ENCODE data around the gene ESYT2. TPM values are rescaled to one million over a fixed set of nuclear protein-coding genes. Genes with fewer than 3 reads are reported as not detected.

Gene ESYT2
- total RNA-seq, 2 donors from 2014 or later: 104 to 113 TPM

GRCh38 chr7:158733220-158733519 lies 96.1 kb downstream of the ESYT2 start:
- H3K36me3 Mint-ChIP-seq (ENCODE audit: low read depth): peaks cover 7% of the 10 kb centered on the region
- no peak overlapping the region for H3K4me3 Mint-ChIP-seq
- no peak for DNase-seq
- ATAC-seq: no peak
- H3K27ac Mint-ChIP-seq: no peak overlapping the region
- no peaks in the 10 kb centered on the region for H3K9me3 ChIP-seq (ENCODE audit: control insufficient read depth, low read length, poor library complexity, severe bottlenecking)
- H3K27me3 Mint-ChIP-seq: no peaks in the 10 kb centered on the region
- H3K4me1 Mint-ChIP-seq: peaks cover 3% of the 10 kb centered on the region

DNA sequence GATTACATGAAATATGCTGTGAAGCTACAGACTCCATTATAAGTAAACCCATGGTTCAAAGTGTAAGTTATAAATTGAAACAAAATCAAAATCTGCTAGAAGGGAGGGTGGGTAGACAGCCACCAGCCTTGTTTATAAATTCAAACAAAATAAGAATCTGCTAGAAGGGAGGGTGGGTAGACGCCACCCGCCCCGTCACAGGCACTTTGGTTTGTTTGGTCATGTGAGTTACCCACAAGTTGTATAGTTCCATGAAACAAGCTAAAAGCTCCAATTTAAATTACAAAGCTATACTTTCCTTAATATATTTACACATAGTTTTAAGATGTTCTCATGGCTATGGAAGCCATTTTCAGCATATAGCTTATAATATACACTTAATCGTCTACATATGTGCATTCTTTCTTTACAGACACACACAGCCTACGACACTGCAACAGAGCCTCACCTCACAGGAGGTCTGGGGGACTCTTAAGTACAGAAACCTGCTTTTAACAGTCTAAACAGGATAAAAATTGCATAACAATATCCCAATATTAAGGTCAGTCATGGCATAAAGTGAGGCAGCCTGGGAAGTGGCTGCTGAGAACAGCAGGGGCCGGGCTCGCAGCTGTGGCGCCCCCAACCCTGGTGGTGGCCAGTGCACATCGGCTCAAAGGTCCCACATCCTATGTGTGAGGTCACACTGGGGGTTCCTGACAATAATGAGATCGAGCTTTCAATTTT lies 96.7 kb downstream of the ESYT2 start:
- no peaks in the 10 kb centered on the region for H3K9me3 ChIP-seq (ENCODE audit: control insufficient read depth, low read length, poor library complexity, severe bottlenecking)
- no peak for ATAC-seq
- H3K27ac Mint-ChIP-seq: no peak overlapping the region
- H3K27me3 Mint-ChIP-seq: no peaks in the 10 kb centered on the region
- H3K4me3 Mint-ChIP-seq: no peak overlapping the region
- peaks cover 7% of the 10 kb centered on the region for H3K36me3 Mint-ChIP-seq (ENCODE audit: low read depth)
- DNase-seq: no peak
- H3K4me1 Mint-ChIP-seq: peaks cover 3% of the 10 kb centered on the region

DNA sequence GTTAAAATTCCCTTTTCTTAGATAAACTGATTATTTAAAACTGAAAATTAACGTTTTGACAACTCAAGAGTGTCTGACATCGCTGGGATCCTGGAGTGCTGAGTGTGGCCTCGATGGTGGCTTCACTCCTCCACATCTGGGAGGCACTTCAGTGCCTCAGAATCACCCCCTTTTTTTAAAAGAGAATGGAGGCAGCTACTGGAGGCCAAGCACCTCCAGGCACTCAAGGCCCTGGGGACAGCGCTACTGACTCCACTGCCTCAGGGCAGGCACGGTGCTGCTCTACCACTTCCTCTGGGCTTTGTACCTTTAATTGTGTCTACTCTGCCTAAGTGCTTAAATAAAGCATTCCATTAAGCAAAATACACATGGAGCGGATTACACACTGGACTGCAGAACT lies 97.5 kb downstream of the ESYT2 start:
- no peaks in the 10 kb centered on the region for H3K4me1 Mint-ChIP-seq
- no peak overlapping the region for H3K4me3 Mint-ChIP-seq
- H3K27me3 Mint-ChIP-seq: no peaks in the 10 kb centered on the region
- DNase-seq (no peak), ATAC-seq (no peak)
- no peak overlapping the region for H3K27ac Mint-ChIP-seq
- H3K9me3 ChIP-seq (ENCODE audit: control insufficient read depth, low read length, poor library complexity, severe bottlenecking): no peaks in the 10 kb centered on the region
- peaks cover 7% of the 10 kb centered on the region for H3K36me3 Mint-ChIP-seq (ENCODE audit: low read depth)

DNA sequence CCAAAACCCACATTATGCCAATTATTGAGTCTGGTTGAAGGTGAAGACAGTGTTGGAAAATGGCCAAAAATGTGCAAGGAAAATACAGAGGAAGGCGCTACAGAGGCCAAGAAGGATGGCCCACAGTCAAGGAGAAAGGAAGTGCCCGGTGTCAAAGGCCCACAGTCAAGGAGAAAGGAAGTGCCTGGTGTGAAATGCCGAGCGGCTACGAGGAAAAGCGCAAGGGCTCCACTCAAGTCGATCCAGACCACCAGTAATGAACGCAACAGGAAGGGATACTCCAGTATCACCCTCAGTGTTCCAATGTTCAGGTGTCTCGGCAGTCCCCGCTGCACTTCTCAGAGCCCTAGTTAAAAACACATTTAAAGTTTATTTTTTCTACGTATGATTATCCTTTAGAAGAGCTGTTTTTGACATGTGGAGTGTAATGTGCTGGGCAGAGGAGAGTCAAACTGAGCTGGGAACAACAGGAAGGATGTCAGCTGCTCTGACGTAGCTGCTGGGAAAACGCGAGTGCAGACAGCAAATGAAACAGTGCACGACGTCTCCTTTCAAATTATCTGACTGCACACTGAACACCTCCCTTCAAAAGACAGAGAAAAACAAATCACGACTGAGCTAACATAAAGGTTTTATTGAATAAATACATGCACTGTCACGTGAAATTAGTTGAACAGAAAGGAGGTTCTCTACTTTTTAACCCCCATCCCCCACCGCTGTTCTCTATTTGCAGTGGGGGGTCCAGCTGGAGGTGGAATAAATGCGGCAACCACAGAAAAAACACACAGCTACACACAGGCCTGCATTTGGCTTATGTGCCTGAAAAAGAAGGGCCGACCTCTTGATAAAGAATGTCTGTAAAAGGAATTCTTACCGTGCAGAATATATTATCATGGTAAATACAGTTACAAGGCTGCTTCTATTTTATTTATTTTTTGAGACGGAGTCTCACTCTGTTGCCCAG lies 98.6 kb downstream of the ESYT2 start:
- Mint-ChIP-seq H3K4me1 (no peaks in the 10 kb centered on the region), H3K27me3 (no peaks in the 10 kb centered on the region), H3K4me3 (no peak overlapping the region), H3K27ac (peak overlapping the region; percentile 53), H3K36me3 (ENCODE audit: low read depth) (peaks cover 7% of the 10 kb centered on the region)
- ATAC-seq (no peak), DNase-seq (no peak)
- no peaks in the 10 kb centered on the region for H3K9me3 ChIP-seq (ENCODE audit: control insufficient read depth, low read length, poor library complexity, severe bottlenecking)

- Mint-ChIP-seq H3K4me3 (no peak overlapping the region), H3K36me3 (ENCODE audit: low read depth) (peaks cover 5% of the 10 kb centered on the region), H3K27ac (peak overlapping the region; percentile 53), H3K27me3 (no peaks in the 10 kb centered on the region), H3K4me1 (no peaks in the 10 kb centered on the region)
- DNase-seq: no peak
- no peak for ATAC-seq
- no peaks in the 10 kb centered on the region for H3K9me3 ChIP-seq (ENCODE audit: control insufficient read depth, low read length, poor library complexity, severe bottlenecking)
Measured at GRCh38 chr7:158729646-158730382, 99.5 kb downstream of the ESYT2 start.

DNA sequence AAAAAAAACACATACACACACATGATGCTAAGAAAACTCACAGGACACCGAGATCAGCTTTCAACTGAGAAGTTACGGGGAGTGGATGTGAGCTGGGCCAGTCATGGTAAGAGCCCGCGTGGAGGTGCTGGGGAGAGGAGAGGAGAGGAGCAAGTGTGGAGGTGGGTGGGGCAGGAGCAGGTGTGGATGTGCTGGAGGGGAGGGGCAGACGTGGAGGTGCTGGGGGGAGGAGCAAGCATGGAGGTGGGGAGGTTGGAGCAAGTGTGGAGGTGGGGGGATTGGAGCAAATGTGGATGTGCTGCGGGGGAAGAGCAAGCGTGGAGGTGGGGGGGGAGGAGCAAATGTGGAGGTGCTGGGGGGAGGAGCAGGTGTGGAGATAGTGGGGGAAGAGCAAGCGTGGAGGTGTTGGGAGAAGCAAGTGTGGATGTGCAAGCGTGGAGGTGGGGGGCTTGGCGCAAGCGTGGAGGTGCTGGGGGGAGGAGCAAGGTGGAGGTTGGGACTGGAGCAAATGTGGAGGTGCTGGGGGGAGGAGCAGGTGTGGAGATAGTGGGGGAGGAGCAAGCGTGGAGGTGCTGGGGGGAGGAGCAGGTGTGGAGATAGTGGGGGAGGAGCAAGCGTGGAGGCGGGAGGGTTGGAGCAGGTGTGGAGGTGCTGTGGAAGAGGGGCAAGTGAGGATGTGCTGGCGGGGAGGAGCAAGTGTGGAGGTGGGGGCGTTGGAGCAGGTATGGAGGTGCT lies 100.2 kb downstream of the ESYT2 start:
- H3K9me3 ChIP-seq (ENCODE audit: control insufficient read depth, low read length, poor library complexity, severe bottlenecking): no peaks in the 10 kb centered on the region
- no peak overlapping the region for H3K4me3 Mint-ChIP-seq
- no peaks in the 10 kb centered on the region for H3K27me3 Mint-ChIP-seq
- H3K36me3 Mint-ChIP-seq (ENCODE audit: low read depth): peaks cover 3% of the 10 kb centered on the region
- no peaks in the 10 kb centered on the region for H3K4me1 Mint-ChIP-seq
- ATAC-seq: no peak
- no peak overlapping the region for H3K27ac Mint-ChIP-seq
- DNase-seq: no peak

- H3K27me3 Mint-ChIP-seq: no peaks in the 10 kb centered on the region
Measured at GRCh38 chr7:158727690-158728089, 101.6 kb downstream of the ESYT2 start.

DNA sequence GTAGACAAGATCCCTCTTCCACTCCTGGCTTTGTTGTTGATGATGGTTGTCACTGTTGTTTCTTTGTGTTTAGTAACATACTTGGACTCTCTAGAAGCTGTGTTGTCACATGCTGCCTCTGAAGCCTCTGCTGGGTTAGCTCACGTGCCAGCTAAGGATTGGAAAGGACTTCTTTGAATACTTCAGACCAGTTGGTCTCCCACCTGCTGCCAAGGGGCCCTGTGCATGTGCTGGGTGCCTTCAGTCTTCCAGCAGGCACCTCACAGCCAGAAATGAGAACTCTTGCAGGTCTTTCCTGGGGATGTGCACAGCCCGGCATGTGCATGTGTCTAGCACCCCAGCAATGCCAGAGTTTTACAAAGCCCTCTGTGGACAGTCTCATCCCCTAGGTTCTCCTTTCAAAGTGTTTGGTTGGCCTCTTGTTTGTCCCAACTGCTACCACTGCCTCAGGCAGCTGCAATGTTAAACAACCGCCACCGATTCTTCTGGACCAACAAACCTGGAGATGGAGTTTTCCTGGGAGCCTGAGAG lies 103.0 kb downstream of the ESYT2 start:
- H3K36me3 Mint-ChIP-seq (ENCODE audit: low read depth): peaks cover 3% of the 10 kb centered on the region
- no peak overlapping the region for H3K27ac Mint-ChIP-seq

More at GRCh38 chr7:158727690-158728089, 101.6 kb downstream of the ESYT2 start:
- H3K9me3 ChIP-seq (ENCODE audit: control insufficient read depth, low read length, poor library complexity, severe bottlenecking): no peaks in the 10 kb centered on the region
- Mint-ChIP-seq H3K4me3 (no peak overlapping the region), H3K27ac (no peak overlapping the region), H3K36me3 (ENCODE audit: low read depth) (peaks cover 3% of the 10 kb centered on the region), H3K4me1 (peaks cover 2% of the 10 kb centered on the region)
- no peak for DNase-seq
- no peak for ATAC-seq

DNA sequence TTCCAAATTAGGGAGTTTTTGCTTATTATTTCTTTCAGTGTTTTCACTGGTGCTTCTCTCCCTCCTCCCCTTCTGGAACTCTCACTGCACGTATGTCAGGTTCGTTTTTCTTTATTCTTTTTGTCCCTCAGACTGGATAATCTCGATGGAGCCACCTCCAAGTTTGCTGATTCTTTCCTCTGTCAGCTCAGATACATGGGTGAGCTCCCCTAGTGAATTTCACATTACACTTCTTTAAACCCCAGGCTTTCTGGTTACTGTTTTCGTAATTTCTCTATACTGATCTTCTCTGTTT lies 103.9 kb downstream of the ESYT2 start:
- Mint-ChIP-seq H3K27me3 (no peaks in the 10 kb centered on the region), H3K27ac (no peak overlapping the region), H3K4me1 (peaks cover 2% of the 10 kb centered on the region), H3K36me3 (ENCODE audit: low read depth) (peaks cover 3% of the 10 kb centered on the region), H3K4me3 (no peak overlapping the region)
- DNase-seq (no peak), ATAC-seq (no peak)
- no peaks in the 10 kb centered on the region for H3K9me3 ChIP-seq (ENCODE audit: control insufficient read depth, low read length, poor library complexity, severe bottlenecking)

More for the DNA sequence above, 103.0 kb downstream of the ESYT2 start:
- ATAC-seq (no peak), DNase-seq (no peak)
- peaks cover 2% of the 10 kb centered on the region for H3K4me1 Mint-ChIP-seq
- H3K4me3 Mint-ChIP-seq: no peak overlapping the region
- H3K27me3 Mint-ChIP-seq: no peaks in the 10 kb centered on the region
- no peaks in the 10 kb centered on the region for H3K9me3 ChIP-seq (ENCODE audit: control insufficient read depth, low read length, poor library complexity, severe bottlenecking)

DNA sequence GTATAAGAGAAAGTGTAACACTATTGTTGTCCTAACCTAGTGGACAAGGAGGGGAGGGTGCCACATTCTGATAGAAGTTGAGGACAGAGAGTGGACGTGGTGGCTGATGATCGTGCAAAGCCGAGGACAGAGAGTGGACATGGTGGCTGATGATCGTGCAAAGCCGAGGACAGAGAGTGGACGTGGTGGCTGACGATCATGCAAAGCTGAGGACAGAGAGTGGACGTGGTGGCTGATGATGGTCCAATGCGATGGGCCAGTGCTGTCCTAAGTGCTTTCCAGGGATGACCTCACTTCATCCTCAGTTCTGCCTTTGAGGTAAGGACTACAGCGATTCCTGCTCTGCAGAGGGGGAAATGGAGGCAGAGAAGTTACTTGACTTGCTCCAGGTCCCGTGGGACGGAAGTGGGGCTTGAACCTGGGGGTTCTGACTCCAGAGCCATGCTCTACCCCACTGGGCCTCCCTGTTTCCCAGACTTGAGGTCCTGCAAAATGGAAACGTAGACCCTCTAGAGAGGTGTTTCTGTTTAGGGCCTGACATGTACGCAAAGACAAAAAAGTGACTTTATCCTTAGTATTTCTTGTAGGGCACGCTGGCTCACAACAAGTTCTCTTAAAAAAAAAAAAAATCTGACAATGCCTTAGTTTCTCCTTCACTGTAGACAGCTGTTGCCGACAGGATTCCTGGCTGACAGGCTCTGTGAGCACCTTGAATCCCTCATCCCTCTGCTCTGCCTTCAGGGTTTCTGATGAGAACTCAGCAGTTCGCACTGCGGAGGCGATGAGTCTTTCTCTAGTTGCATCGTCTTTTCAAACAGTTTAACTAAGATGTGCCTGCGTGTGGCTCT lies 104.4 kb downstream of the ESYT2 start:
- H3K9me3 ChIP-seq (ENCODE audit: control insufficient read depth, low read length, poor library complexity, severe bottlenecking): no peaks in the 10 kb centered on the region
- H3K36me3 Mint-ChIP-seq (ENCODE audit: low read depth): no peaks in the 10 kb centered on the region
- H3K27ac Mint-ChIP-seq: no peak overlapping the region
- H3K4me1 Mint-ChIP-seq: peaks cover 2% of the 10 kb centered on the region
- no peak for ATAC-seq
- no peaks in the 10 kb centered on the region for H3K27me3 Mint-ChIP-seq
- DNase-seq: no peak
- no peak overlapping the region for H3K4me3 Mint-ChIP-seq

DNA sequence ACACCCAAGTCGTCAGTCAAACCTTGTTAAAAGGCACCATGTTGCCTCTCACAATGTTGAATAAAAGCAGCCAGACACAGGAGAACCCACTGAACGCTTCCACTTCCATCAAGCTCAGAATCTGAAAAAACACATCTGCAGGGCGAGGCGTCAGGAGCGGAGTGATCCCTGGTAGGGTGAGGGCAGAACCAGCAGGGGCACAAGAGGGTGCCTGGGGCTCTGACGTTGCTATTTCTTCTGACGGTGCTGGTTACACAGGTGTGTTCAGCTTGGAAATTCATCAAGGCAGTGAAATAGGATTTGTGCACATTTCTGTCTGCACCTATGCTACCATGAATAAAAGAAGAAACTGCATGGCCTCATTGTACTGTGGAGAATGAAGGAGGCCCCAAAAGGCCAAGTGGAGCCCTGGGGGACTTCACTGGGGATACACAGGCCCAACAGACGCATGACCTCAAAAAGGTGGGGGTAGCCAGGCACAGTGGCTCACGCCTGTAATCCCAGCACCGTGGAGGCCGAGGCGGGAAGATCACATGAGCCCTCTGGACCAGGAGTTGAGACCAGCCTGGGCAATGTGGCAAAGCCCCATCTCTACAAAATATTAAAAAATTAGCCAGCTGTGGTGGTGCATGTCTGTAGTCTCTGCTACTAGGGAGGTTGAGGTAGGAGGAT lies 105.5 kb downstream of the ESYT2 start:
- Mint-ChIP-seq H3K4me3 (no peak overlapping the region), H3K4me1 (peaks cover 2% of the 10 kb centered on the region), H3K27ac (no peak overlapping the region), H3K36me3 (ENCODE audit: low read depth) (no peaks in the 10 kb centered on the region), H3K27me3 (peaks cover under 1% of the 10 kb centered on the region)
- DNase-seq: no peak
- H3K9me3 ChIP-seq (ENCODE audit: control insufficient read depth, low read length, poor library complexity, severe bottlenecking): no peaks in the 10 kb centered on the region
- no peak for ATAC-seq

- Mint-ChIP-seq H3K36me3 (ENCODE audit: low read depth) (no peaks in the 10 kb centered on the region), H3K4me3 (no peak overlapping the region), H3K27ac (no peak overlapping the region), H3K4me1 (peaks cover 2% of the 10 kb centered on the region), H3K27me3 (peaks cover 5% of the 10 kb centered on the region)
- ATAC-seq (no peak), DNase-seq (no peak)
- H3K9me3 ChIP-seq (ENCODE audit: control insufficient read depth, low read length, poor library complexity, severe bottlenecking): no peaks in the 10 kb centered on the region
Measured at GRCh38 chr7:158723266-158723665, 106.0 kb downstream of the ESYT2 start.
